Measurements from ENCODE around the gene PARVB.

- TF ChIP-seq CTCF (IDR thresholded peaks at IDR 0.05), result no peak
- TF ChIP-seq POLR2A (IDR thresholded peaks at IDR 0.05), result no peak
Observed at GRCh38 chr22:44147008-44147645, 123.0 kb downstream of the PARVB start.
